ENCODE results near the gene TUBB4B. TPM values are rescaled to one million over a fixed set of nuclear protein-coding genes. Genes with fewer than 3 reads are reported as not detected.

TUBB4B gene
- total RNA-seq, 2 experiments from 2014 or later, result 417 to 443 TPM

GRCh38 chr9:137220317-137221094 is 20.6 kb upstream of the TUBB4B start:
- ChIA-PET CTCF (ENCODE audit: unreplicated experiment) (interaction anchor here (0.5 kb wide), 1 partner anchor 54 kb away, joined by 3 read pairs; no protein-coding TSS in a partner anchor), POLR2A (no interaction called here)
- Histone ChIP-seq H3K79me2 (ENCODE audit: insufficient read depth, low read depth, low read length) (no peaks in the 10 kb centered on the region), H3K27ac (ENCODE audit: low read depth, low read length, poor library complexity, severe bottlenecking) (no peak overlapping the region), H3K4me3 (ENCODE audit: low read depth, low read length, poor library complexity, severe bottlenecking) (no peak overlapping the region), H4K20me1 (ENCODE audit: insufficient read depth, low read length) (no peaks in the 10 kb centered on the region), H3K4me2 (ENCODE audit: low read length) (no peak overlapping the region), H3K9me3 (ENCODE audit: low read length) (no peaks in the 10 kb centered on the region), H3K9me2 (ENCODE audit: insufficient read depth, low read length) (no peaks in the 10 kb centered on the region), H3K4me1 (ENCODE audit: insufficient read depth, low read length, poor library complexity, severe bottlenecking) (peaks cover 23% of the 10 kb centered on the region), H3K36me3 (ENCODE audit: insufficient read depth, low read length) (peaks cover 32% of the 10 kb centered on the region; the same call in 1 of the 2 replicates), H2AFZ (ENCODE audit: low read length) (no peak overlapping the region)
- intact Hi-C loops (cut with micrococcal nuclease; ENCODE audit: unreplicated experiment), result no loop called here
- DNase-seq (ENCODE audit: low spot score), result no peak
- no peak for TF ChIP-seq EZH2phosphoT487 (IDR thresholded peaks at IDR 0.05; ENCODE audit: borderline replicate concordance, low read depth, low read length)
- TF ChIP-seq CTCF (conservative IDR thresholded peaks at IDR 0.05; ENCODE audit: low read length), result no peak
- no TSS peak for BruUV-seq (replicated peaks)

GRCh38 chr9:137221095-137221505 is 20.0 kb upstream of the TUBB4B start:
- ChIA-PET CTCF (ENCODE audit: unreplicated experiment) (interaction anchor here (0.5 kb wide), 1 partner anchor 53 kb away, joined by 3 read pairs; no protein-coding TSS in a partner anchor), POLR2A (no interaction called here)
- Histone ChIP-seq H3K4me3 (ENCODE audit: low read depth, low read length, poor library complexity, severe bottlenecking) (no peak overlapping the region), H3K79me2 (ENCODE audit: insufficient read depth, low read depth, low read length) (no peaks in the 10 kb centered on the region), H3K4me2 (ENCODE audit: low read length) (no peak overlapping the region), H3K9me3 (ENCODE audit: low read length) (no peaks in the 10 kb centered on the region), H4K20me1 (ENCODE audit: insufficient read depth, low read length) (no peaks in the 10 kb centered on the region), H3K36me3 (ENCODE audit: insufficient read depth, low read length) (peaks cover 26% of the 10 kb centered on the region; the same call in 1 of the 2 replicates), H3K27ac (ENCODE audit: low read depth, low read length, poor library complexity, severe bottlenecking) (no peak overlapping the region), H2AFZ (ENCODE audit: low read length) (no peak overlapping the region), H3K4me1 (ENCODE audit: insufficient read depth, low read length, poor library complexity, severe bottlenecking) (peaks cover 23% of the 10 kb centered on the region), H3K9me2 (ENCODE audit: insufficient read depth, low read length) (no peaks in the 10 kb centered on the region)
- intact Hi-C loops (cut with micrococcal nuclease; ENCODE audit: unreplicated experiment), result no loop called here
- TF ChIP-seq CTCF (conservative IDR thresholded peaks at IDR 0.05; ENCODE audit: low read length), result no peak
- TF ChIP-seq EZH2phosphoT487 (IDR thresholded peaks at IDR 0.05; ENCODE audit: borderline replicate concordance, low read depth, low read length), result no peak
- no TSS peak for BruUV-seq (replicated peaks)
- no peak for DNase-seq (ENCODE audit: low spot score)

Measured in OCI-LY7 (cell line).